Fibroblast of skin of scalp (primary cell): Measurements from ENCODE around the gene SLC1A4.
"Not testable (repeated sequence)": the region's sequence is repeated elsewhere in the genome, so short reads cannot be mapped to it uniquely, and the experiment has no call there.

Experiments used
- DNase-seq: peaks from one replicate; pipeline ENCODE4 v3.0.0-alpha.2; 2013

The SLC1A4 gene

GRCh38 chr2:64995041-64995440, 5.8 kb downstream of the SLC1A4 start:
- no peak for DNase-seq

- no peak for DNase-seq
These were observed 7.7 kb downstream of the SLC1A4 start for GRCh38 chr2:64996871-64997307.

- DNase-seq, result peak; percentile 86
These were observed 9.5 kb downstream of the SLC1A4 start for GRCh38 chr2:64998658-64999061.

- DNase-seq, result no peak
These were observed 10.6 kb downstream of the SLC1A4 start for GRCh38 chr2:64999754-65000153.

GRCh38 chr2:65000644-65001043, 11.4 kb downstream of the SLC1A4 start:
- DNase-seq, result no peak

GRCh38 chr2:65003037-65003436, 13.8 kb downstream of the SLC1A4 start:
- DNase-seq, result no peak

- not testable (repeated sequence) for DNase-seq
These were observed 15.0 kb downstream of the SLC1A4 start for GRCh38 chr2:65004232-65004631.

GRCh38 chr2:65013776-65014175, 24.6 kb downstream of the SLC1A4 start:
- no peak for DNase-seq

- peak; percentile 73 for DNase-seq
These were observed 26.5 kb downstream of the SLC1A4 start for GRCh38 chr2:65015731-65016130.

GRCh38 chr2:65016789-65017188, 27.6 kb downstream of the SLC1A4 start:
- DNase-seq, result no peak

- DNase-seq, result no peak
These were observed 28.1 kb downstream of the SLC1A4 start for GRCh38 chr2:65017335-65017734.

- no peak for DNase-seq
These were observed 29.0 kb downstream of the SLC1A4 start for GRCh38 chr2:65018141-65018582.

GRCh38 chr2:65019010-65019409, 29.8 kb downstream of the SLC1A4 start:
- no peak for DNase-seq

GRCh38 chr2:65019675-65020195, 30.5 kb downstream of the SLC1A4 start:
- no peak for DNase-seq

- DNase-seq, result not testable (repeated sequence)
These were observed 31.1 kb downstream of the SLC1A4 start for GRCh38 chr2:65020251-65020650.

- DNase-seq, result no peak
These were observed 31.8 kb downstream of the SLC1A4 start for GRCh38 chr2:65020943-65021528.

GRCh38 chr2:65021709-65022108, 32.5 kb downstream of the SLC1A4 start:
- DNase-seq, result no peak

GRCh38 chr2:65022189-65022588, 33.0 kb downstream of the SLC1A4 start:
- DNase-seq, result no peak

GRCh38 chr2:65023742-65024141, 34.5 kb downstream of the SLC1A4 start:
- DNase-seq, result no peak

GRCh38 chr2:65024149-65024829, 35.1 kb downstream of the SLC1A4 start:
- DNase-seq, result peak; percentile 96

GRCh38 chr2:65025453-65026123, 36.4 kb downstream of the SLC1A4 start:
- no peak for DNase-seq

- DNase-seq, result no peak
These were observed 37.0 kb downstream of the SLC1A4 start for GRCh38 chr2:65026154-65026553.

GRCh38 chr2:65026704-65027464, 37.7 kb downstream of the SLC1A4 start:
- DNase-seq, result no peak
